Keratinocyte (primary cell): ENCODE measurements around the gene LRRC17. TPM values are rescaled to one million over a fixed set of nuclear protein-coding genes. Genes with fewer than 3 reads are reported as not detected.
A peak's percentile ranks its signal among the peaks of the same experiment; 100 is the strongest.

Experiments
- DNase-seq: peaks from one replicate; pipeline ENCODE4 v3.0.0-alpha.2; 2011; ENCODE audit warnings: low read depth, missing footprints, low spot score
- FAIRE-seq: peaks from 2 replicates; lab custom pipeline; 2011; peaks lifted over from hg19 to GRCh38; lab: Jason Lieb, UNC
- H2AFZ ChIP-seq: 2 replicates; pipeline ENCODE4 v1.6.0; 2012; ENCODE audit warnings: low read length, control low read depth, inconsistent platforms; ENCODE audit not compliant: control insufficient read depth
- H3K27ac ChIP-seq: 2 replicates; pipeline ENCODE4 v1.5.1; 2011; ENCODE audit warnings: low read length; ENCODE audit not compliant: control insufficient read depth, insufficient read depth
- H3K27me3 ChIP-seq: 3 replicates; pipeline ENCODE4 v1.6.0; 2011; ENCODE audit warnings: low read length; ENCODE audit not compliant: control insufficient read depth, insufficient read depth; ENCODE audit errors: extremely low read depth
- H3K36me3 ChIP-seq, 2 experiments: 2 replicates in 1 of 2; 3 replicates in 1 of 2; pipeline ENCODE4 v1.5.1; 2011; ENCODE audit warnings: low read length in 2 of 2, mild to moderate bottlenecking in 1 of 2; ENCODE audit not compliant: control insufficient read depth in 2 of 2, insufficient read depth in 2 of 2; ENCODE audit errors: extremely low read depth in 1 of 2
- H3K4me1 ChIP-seq: 3 replicates; pipeline ENCODE4 v1.5.1; 2011; ENCODE audit warnings: low read length; ENCODE audit not compliant: control insufficient read depth, insufficient read depth; ENCODE audit errors: extremely low read depth
- H3K4me2 ChIP-seq: 3 replicates; pipeline ENCODE4 v1.6.0; 2011; ENCODE audit warnings: low read depth, low read length; ENCODE audit not compliant: control insufficient read depth, insufficient read depth; ENCODE audit errors: extremely low read depth
- H3K4me3 ChIP-seq, 3 experiments: fragments of 200-600 bp in 1 of 3; sonication (generic) in 1 of 3; 2 replicates in 2 of 3; 3 replicates in 1 of 3; pipeline ENCODE4 v1.5.1; 2011 to 2016; ENCODE audit warnings: low read length in 3 of 3, mild to moderate bottlenecking in 3 of 3, control low read depth in 2 of 3, inconsistent platforms in 1 of 3, low read depth in 1 of 3, mixed read lengths in 1 of 3, mixed run types in 1 of 3, moderate library complexity in 1 of 3; ENCODE audit not compliant: control insufficient read depth in 2 of 3, insufficient read depth in 2 of 3; ENCODE audit errors: extremely low read depth in 1 of 3
- H3K79me2 ChIP-seq: 2 replicates; pipeline ENCODE4 v1.6.0; 2012; ENCODE audit warnings: low read length; ENCODE audit not compliant: control insufficient read depth, insufficient read depth
- H3K9ac ChIP-seq: 3 replicates; pipeline ENCODE4 v1.6.0; 2011; ENCODE audit warnings: low read length; ENCODE audit not compliant: control insufficient read depth, insufficient read depth; ENCODE audit errors: extremely low read depth
- H3K9me1 ChIP-seq: 3 replicates; pipeline ENCODE4 v1.6.0; 2011; ENCODE audit warnings: low read length; ENCODE audit not compliant: control insufficient read depth, insufficient read depth; ENCODE audit errors: extremely low read depth
- H3K9me3 ChIP-seq: 2 replicates; pipeline ENCODE4 v1.5.1; 2012; ENCODE audit warnings: low read depth, low read length; ENCODE audit not compliant: control insufficient read depth
- H4K20me1 ChIP-seq: 3 replicates; pipeline ENCODE4 v1.6.0; 2011; ENCODE audit warnings: low read length; ENCODE audit not compliant: control insufficient read depth, insufficient read depth; ENCODE audit errors: extremely low read depth
- EZH2 ChIP-seq: IDR thresholded peaks from one replicate; pipeline ENCODE4 v1.6.1; 2012; ENCODE audit warnings: inconsistent platforms, mild to moderate bottlenecking, low read length, moderate library complexity
- dilution Hi-C: fragments of 300-500 bp; cut with MboI; formaldehyde crosslinking; loops from one replicate; pipeline ENCODE4 v1.7.0; 2020; ENCODE audit warnings: low sequenced_read_pairs; ENCODE audit not compliant: extremely low pct_ligation_motif_present
- polyA plus RNA-seq, 5 experiments: library from polyadenylated mRNA; depleted of rRNA in 3 of 5; stranded (reverse) in 3 of 5; stranded (forward) in 1 of 5; unstranded in 1 of 5; fragments of >200 nt; gene quantifications; 1 replicate in 1 of 5; 2 replicates in 3 of 5; 3 replicates in 1 of 5; pipeline versions ENCODE4 v1.2.1 to v1.2.3, GENCODE V29; 2011 to 2012; ENCODE audit warnings: missing spikeins in 2 of 5, low read depth in 1 of 5, low replicate concordance in 1 of 5
- TF ChIP-seq, protein P1 (sequence below), 3 experiments: IDR thresholded peaks in 1 of 3; conservative IDR thresholded peaks in 1 of 3; optimal IDR thresholded peaks in 1 of 3; 2 replicates in 2 of 3; 3 replicates in 1 of 3; pipeline versions ENCODE3 to v1.5.1; 2011; ENCODE audit warnings: low read length in 3 of 3, mild to moderate bottlenecking in 3 of 3, moderate library complexity in 2 of 3, control low read depth in 1 of 3, inconsistent platforms in 1 of 3; ENCODE audit not compliant: insufficient read depth in 2 of 3; ENCODE audit errors: extremely low read depth in 1 of 3

The LRRC17 gene
- polyA plus RNA-seq, 1 donor (not counting 4 experiments of a cell fraction or from before 2014, with no cell fraction given), result 0.20 TPM

DNA sequence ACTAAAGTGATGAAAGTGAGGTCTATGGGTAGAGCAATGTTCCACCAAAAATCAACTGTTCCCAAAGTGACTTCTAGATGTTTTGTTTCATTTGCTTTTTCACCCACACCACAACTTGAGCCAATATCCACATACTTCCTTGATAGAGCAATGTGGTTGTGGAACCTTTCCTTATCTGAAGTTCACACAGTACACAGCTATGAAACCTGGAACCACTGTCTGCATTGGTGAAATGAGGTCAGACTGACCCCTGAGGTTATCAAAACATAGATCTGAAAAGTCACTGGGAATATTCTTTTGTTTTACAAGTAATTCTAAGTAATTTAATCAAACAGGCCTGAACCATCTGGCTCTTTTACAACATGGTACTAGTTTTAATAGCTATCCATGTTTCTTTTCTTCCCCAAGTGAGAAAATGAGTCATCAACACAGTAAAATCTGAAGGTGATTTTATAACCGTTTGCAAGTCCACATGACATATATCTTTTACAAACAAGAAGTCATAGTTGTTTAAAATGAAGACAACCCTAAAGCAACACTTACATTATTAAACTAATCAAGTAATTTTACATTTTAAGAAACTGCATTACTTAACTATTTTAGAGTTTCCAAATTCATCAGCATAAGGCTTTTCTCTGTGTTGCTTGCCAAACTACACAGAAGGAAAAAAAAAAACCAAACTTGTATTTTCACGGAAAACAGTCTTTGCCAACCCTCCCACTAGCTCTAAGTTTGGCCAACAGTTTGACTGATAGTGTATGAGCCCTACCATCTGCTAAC, 80.3 kb downstream of the LRRC17 start:
- H3K9ac ChIP-seq, result no peak overlapping the region
- H3K27ac ChIP-seq, result no peak overlapping the region
- H3K36me3 ChIP-seq, result no peaks in the 10 kb centered on the region
- H3K27me3 ChIP-seq, result no peaks in the 10 kb centered on the region
- H3K9me3 ChIP-seq, result no peaks in the 10 kb centered on the region
- no peaks in the 10 kb centered on the region for H3K79me2 ChIP-seq
- DNase-seq (no peak), FAIRE-seq (peak; percentile 53)
- H3K4me3 ChIP-seq, result no peak overlapping the region
- H3K4me1 ChIP-seq, result peaks cover 32% of the 10 kb centered on the region
- dilution Hi-C loops, result no loop called here
- H4K20me1 ChIP-seq, result no peaks in the 10 kb centered on the region
- no peak overlapping the region for H3K4me2 ChIP-seq
- peak overlapping the region; percentile 7 for H2AFZ ChIP-seq
- no peaks in the 10 kb centered on the region for H3K9me1 ChIP-seq
- TF ChIP-seq, protein P1, sequence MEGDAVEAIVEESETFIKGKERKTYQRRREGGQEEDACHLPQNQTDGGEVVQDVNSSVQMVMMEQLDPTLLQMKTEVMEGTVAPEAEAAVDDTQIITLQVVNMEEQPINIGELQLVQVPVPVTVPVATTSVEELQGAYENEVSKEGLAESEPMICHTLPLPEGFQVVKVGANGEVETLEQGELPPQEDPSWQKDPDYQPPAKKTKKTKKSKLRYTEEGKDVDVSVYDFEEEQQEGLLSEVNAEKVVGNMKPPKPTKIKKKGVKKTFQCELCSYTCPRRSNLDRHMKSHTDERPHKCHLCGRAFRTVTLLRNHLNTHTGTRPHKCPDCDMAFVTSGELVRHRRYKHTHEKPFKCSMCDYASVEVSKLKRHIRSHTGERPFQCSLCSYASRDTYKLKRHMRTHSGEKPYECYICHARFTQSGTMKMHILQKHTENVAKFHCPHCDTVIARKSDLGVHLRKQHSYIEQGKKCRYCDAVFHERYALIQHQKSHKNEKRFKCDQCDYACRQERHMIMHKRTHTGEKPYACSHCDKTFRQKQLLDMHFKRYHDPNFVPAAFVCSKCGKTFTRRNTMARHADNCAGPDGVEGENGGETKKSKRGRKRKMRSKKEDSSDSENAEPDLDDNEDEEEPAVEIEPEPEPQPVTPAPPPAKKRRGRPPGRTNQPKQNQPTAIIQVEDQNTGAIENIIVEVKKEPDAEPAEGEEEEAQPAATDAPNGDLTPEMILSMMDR (optimal IDR thresholded peaks at IDR 0.05 in 1 of 3, IDR thresholded peaks at IDR 0.05 in 1 of 3, conservative IDR thresholded peaks at IDR 0.05 in 1 of 3; ENCODE audit: extremely low read depth in 1 of 3, insufficient read depth in 2 of 3, low read length in 3 of 3), result no peak
- TF ChIP-seq EZH2, result no peak

DNA sequence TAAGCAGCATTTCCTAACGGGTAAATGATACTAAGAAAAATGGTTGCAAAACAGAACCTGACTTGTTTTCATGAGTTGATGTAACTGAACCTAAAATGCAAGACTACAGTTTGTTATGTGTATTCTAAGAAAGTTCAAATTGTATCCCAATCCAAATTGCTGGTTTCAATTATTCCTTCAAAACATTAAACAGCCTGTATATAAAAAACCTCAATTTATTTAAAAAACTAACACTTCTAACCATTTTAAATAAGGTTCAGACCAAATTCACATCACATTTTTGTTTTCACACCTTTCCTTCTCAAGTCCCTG, 80.9 kb downstream of the LRRC17 start:
- no peak overlapping the region for H3K4me2 ChIP-seq
- no peaks in the 10 kb centered on the region for H3K36me3 ChIP-seq
- no peaks in the 10 kb centered on the region for H3K9me1 ChIP-seq
- no peaks in the 10 kb centered on the region for H3K79me2 ChIP-seq
- dilution Hi-C loops, result no loop called here
- no peaks in the 10 kb centered on the region for H4K20me1 ChIP-seq
- H2AFZ ChIP-seq, result peak overlapping the region; percentile 7
- H3K9ac ChIP-seq, result no peak overlapping the region
- peaks cover 32% of the 10 kb centered on the region for H3K4me1 ChIP-seq
- H3K9me3 ChIP-seq, result no peaks in the 10 kb centered on the region
- H3K27me3 ChIP-seq, result no peaks in the 10 kb centered on the region
- TF ChIP-seq, protein P1 (optimal IDR thresholded peaks at IDR 0.05 in 1 of 3, IDR thresholded peaks at IDR 0.05 in 1 of 3, conservative IDR thresholded peaks at IDR 0.05 in 1 of 3; ENCODE audit: extremely low read depth in 1 of 3, insufficient read depth in 2 of 3, low read length in 3 of 3), result no peak
- TF ChIP-seq EZH2, result no peak
- no peak for DNase-seq
- H3K4me3 ChIP-seq, result no peak overlapping the region
- H3K27ac ChIP-seq, result no peak overlapping the region
- no peak for FAIRE-seq
